A673 (cell line): Measurements from ENCODE around the gene ROR2. TPM values are rescaled to one million over a fixed set of nuclear protein-coding genes. Genes with fewer than 3 reads are reported as not detected.

ENCODE experiments used
- BruUV-seq: library from RNA; stranded (reverse); fragments of 400-500 nt; replicated peaks from 2 replicates; lab custom pipeline; 2021; lab: Mats Ljungman, UMichigan
- CTCF ChIA-PET: fragments of 300-600 bp; sonication (Branson Sonifier 250); formaldehyde crosslinking; loops from one replicate; lab custom pipeline; 2022; ENCODE audit warnings: antibody characterized with exemption; lab: Charles Lee
- POLR2A ChIA-PET: fragments of 300-600 bp; sonication (Branson Sonifier 250); formaldehyde crosslinking; loops from one replicate; lab custom pipeline; 2022; ENCODE audit warnings: antibody characterized with exemption; ENCODE audit not compliant: low non-redundant PET; lab: Charles Lee
- DNase-seq: peaks from one replicate; pipeline ENCODE4 v3.0.0-alpha.2; 2015; ENCODE audit warnings: low spot score
- H3K27ac ChIP-seq: fragments of 200-600 bp; sonication (generic); 2 replicates; pipeline ENCODE4 v1.5.1; 2016; ENCODE audit warnings: mixed run types, low read depth, mild to moderate bottlenecking, mixed read lengths, antibody characterized with exemption, low read length; ENCODE audit not compliant: poor library complexity, severe bottlenecking
- H3K27me3 ChIP-seq: fragments of 200-600 bp; sonication (generic); replicated peaks from 2 replicates; pipeline ENCODE4 v1.6.1; 2017; ENCODE audit warnings: mixed run types, low read depth, mild to moderate bottlenecking, mixed read lengths, antibody characterized with exemption, low read length; ENCODE audit not compliant: insufficient read depth, poor library complexity
- H3K36me3 ChIP-seq: fragments of 200-600 bp; sonication (generic); 2 replicates; pipeline ENCODE4 v1.6.1; 2016; ENCODE audit warnings: mixed run types, mild to moderate bottlenecking, mixed read lengths, antibody characterized with exemption, low read length; ENCODE audit not compliant: insufficient read depth, poor library complexity, severe bottlenecking
- H3K4me1 ChIP-seq: fragments of 200-600 bp; sonication (generic); 2 replicates; pipeline ENCODE4 v1.6.1; 2017; ENCODE audit warnings: mixed run types, mild to moderate bottlenecking, mixed read lengths, antibody characterized with exemption, low read length; ENCODE audit not compliant: insufficient read depth, poor library complexity, severe bottlenecking
- H3K4me3 ChIP-seq: fragments of 200-600 bp; sonication (generic); 2 replicates; pipeline ENCODE4 v1.5.1; 2016; ENCODE audit warnings: low read depth, mixed run types, mild to moderate bottlenecking, mixed read lengths, low read length; ENCODE audit not compliant: poor library complexity, severe bottlenecking
- H3K9me3 ChIP-seq: fragments of 200-600 bp; sonication (generic); 2 replicates; pipeline ENCODE4 v1.6.1; 2016; ENCODE audit warnings: mixed run types, low read depth, mild to moderate bottlenecking, mixed read lengths, antibody characterized with exemption, low read length; ENCODE audit not compliant: poor library complexity, severe bottlenecking
- CTCF ChIP-seq: fragments of 300-800, 200-600 bp; sonication (generic); conservative IDR thresholded peaks from 2 replicates; pipeline ENCODE4 v1.5.1; 2017; ENCODE audit warnings: low read depth, mild to moderate bottlenecking, antibody characterized with exemption, low read length, moderate library complexity, mixed read lengths
- EZH2 ChIP-seq: fragments of 200-600 bp; sonication (generic); IDR thresholded peaks from 2 replicates; pipeline ENCODE4 v1.6.1; 2017; ENCODE audit warnings: borderline replicate concordance, low read depth, mild to moderate bottlenecking, mixed read lengths, antibody characterized with exemption, low read length; ENCODE audit not compliant: poor library complexity, severe bottlenecking
- intact Hi-C: fragments of 100-400 bp; cut with micrococcal nuclease; formaldehyde crosslinking; loops from one replicate; pipeline ENCODE4 v1.10.0; 2022; ENCODE audit not compliant: unreplicated experiment
- total RNA-seq: library from RNA; stranded (reverse); gene quantifications from 2 replicates; pipeline ENCODE4 v1.2.3, GENCODE V29; 2021

Gene ROR2
- total RNA-seq, 1 experiment from 2014 or later: 12.3 TPM

GRCh38 chr9:91557327-91557726, 392.7 kb downstream of the ROR2 start:
- H3K27me3 ChIP-seq: no peaks in the 10 kb centered on the region
- TF ChIP-seq EZH2: no peak
- no peak overlapping the region for H3K4me3 ChIP-seq
- ChIA-PET POLR2A (no interaction called here), CTCF (no interaction called here)
- no peak overlapping the region for H3K27ac ChIP-seq
- H3K4me1 ChIP-seq: peaks cover 16% of the 10 kb centered on the region
- no TSS peak for BruUV-seq
- intact Hi-C loops: no loop called here
- no peaks in the 10 kb centered on the region for H3K36me3 ChIP-seq
- no peaks in the 10 kb centered on the region for H3K9me3 ChIP-seq
- no peak for DNase-seq

- POLR2A ChIA-PET: no interaction called here
- no TSS peak for BruUV-seq
These were observed 394.9 kb downstream of the ROR2 start for GRCh38 chr9:91555132-91555531.

GRCh38 chr9:91549177-91549576, 400.9 kb downstream of the ROR2 start:
- Histone ChIP-seq H3K4me1 (no peaks in the 10 kb centered on the region), H3K9me3 (no peaks in the 10 kb centered on the region), H3K4me3 (no peak overlapping the region), H3K27me3 (no peaks in the 10 kb centered on the region), H3K27ac (no peak overlapping the region), H3K36me3 (no peaks in the 10 kb centered on the region)
- ChIA-PET CTCF (no interaction called here), POLR2A (no interaction called here)
- TF ChIP-seq CTCF: no peak
- TF ChIP-seq EZH2: no peak
- intact Hi-C loops: no loop called here
- no TSS peak for BruUV-seq
- no peak for DNase-seq

More at GRCh38 chr9:91555132-91555531, 394.9 kb downstream of the ROR2 start:
- no peak overlapping the region for H3K4me3 ChIP-seq
- peaks cover 7% of the 10 kb centered on the region for H3K4me1 ChIP-seq
- H3K27me3 ChIP-seq: no peaks in the 10 kb centered on the region
- DNase-seq: no peak
- H3K27ac ChIP-seq: no peak overlapping the region
- no peak for TF ChIP-seq EZH2
- TF ChIP-seq CTCF: no peak
- CTCF ChIA-PET: no interaction called here
- intact Hi-C loops: no loop called here
- H3K36me3 ChIP-seq: no peaks in the 10 kb centered on the region
- no peaks in the 10 kb centered on the region for H3K9me3 ChIP-seq

- H3K27ac ChIP-seq: no peak overlapping the region
- POLR2A ChIA-PET: interaction anchor here (0.6 kb wide), 1 partner anchor 144 kb away, joined by 4 read pairs; no protein-coding TSS in a partner anchor
- CTCF ChIA-PET: no interaction called here
- H3K9me3 ChIP-seq: no peaks in the 10 kb centered on the region
- H3K27me3 ChIP-seq: no peaks in the 10 kb centered on the region
- no peaks in the 10 kb centered on the region for H3K36me3 ChIP-seq
- no peak overlapping the region for H3K4me3 ChIP-seq
- H3K4me1 ChIP-seq: no peaks in the 10 kb centered on the region
- TF ChIP-seq CTCF (no peak), EZH2 (no peak)
- no peak for DNase-seq
- intact Hi-C loops: no loop called here
- no TSS peak for BruUV-seq
These were observed 402.9 kb downstream of the ROR2 start for GRCh38 chr9:91547081-91547480.
